ENCODE data around the gene GPR146. TPM values are rescaled to one million over a fixed set of nuclear protein-coding genes. Genes with fewer than 3 reads are reported as not detected.
A peak's percentile ranks its signal among the peaks of the same experiment; 100 is the strongest.

Gene GPR146
- total and polyA plus RNA-seq, 2 of the 4 experiments (the other 2 are of a cell fraction), result 2.2 to 3.4 TPM

DNA sequence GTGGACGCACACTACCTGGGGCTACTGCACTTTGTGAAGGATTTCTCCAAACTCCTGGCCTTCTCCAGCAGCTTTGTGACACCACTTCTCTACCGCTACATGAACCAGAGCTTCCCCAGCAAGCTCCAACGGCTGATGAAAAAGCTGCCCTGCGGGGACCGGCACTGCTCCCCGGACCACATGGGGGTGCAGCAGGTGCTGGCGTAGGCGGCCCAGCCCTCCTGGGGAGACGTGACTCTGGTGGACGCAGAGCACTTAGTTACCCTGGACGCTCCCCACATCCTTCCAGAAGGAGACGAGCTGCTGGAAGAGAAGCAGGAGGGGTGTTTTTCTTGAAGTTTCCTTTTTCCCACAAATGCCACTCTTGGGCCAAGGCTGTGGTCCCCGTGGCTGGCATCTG lies 14.0 kb downstream of the GPR146 start (continued):
- TF ChIP-seq, protein P1, sequence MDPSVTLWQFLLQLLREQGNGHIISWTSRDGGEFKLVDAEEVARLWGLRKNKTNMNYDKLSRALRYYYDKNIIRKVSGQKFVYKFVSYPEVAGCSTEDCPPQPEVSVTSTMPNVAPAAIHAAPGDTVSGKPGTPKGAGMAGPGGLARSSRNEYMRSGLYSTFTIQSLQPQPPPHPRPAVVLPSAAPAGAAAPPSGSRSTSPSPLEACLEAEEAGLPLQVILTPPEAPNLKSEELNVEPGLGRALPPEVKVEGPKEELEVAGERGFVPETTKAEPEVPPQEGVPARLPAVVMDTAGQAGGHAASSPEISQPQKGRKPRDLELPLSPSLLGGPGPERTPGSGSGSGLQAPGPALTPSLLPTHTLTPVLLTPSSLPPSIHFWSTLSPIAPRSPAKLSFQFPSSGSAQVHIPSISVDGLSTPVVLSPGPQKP (IDR thresholded peaks at IDR 0.05; ENCODE audit: borderline replicate concordance, low read depth, low read length), result no peak
- TF ChIP-seq RCOR1 (IDR thresholded peaks at IDR 0.05; ENCODE audit: insufficient replicate concordance, low read length), result no peak

DNA sequence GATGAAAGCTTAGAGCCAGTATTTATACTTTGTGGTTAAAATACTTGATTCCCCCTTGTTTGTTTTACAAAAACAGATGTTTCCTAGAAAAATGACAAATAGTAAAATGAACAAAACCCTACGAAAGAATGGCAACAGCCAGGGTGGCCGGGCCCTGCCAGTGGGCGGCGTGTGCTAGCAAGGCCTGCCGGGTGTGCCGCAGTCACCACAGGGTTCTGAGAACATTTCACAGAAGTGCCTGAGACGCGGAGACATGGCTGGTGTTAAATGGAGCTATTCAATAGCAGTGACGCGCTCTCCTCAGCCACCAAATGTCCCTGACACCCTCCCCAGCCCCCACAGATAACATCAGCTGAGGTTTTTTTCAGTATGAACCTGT lies 14.5 kb downstream of the GPR146 start:
- H2AFZ ChIP-seq (replicated peaks; ENCODE audit: low read length, poor library complexity), result peak overlapping the region; percentile 58
- no peak overlapping the region for H3K14ac ChIP-seq (replicated peaks; ENCODE audit: low read depth, low read length)
- peaks cover 3% of the 10 kb centered on the region; the same call in 1 of the 2 replicates for H3K36me3 ChIP-seq (ENCODE audit: control insufficient read depth, insufficient read depth, low read length)
- no peak overlapping the region for H2BK120ac ChIP-seq (ENCODE audit: low read depth, low read length)
- H4K91ac ChIP-seq (ENCODE audit: insufficient read depth, low read depth, low read length), result no peak overlapping the region
- BruUV-seq (replicated peaks), result no TSS peak
- H2AK9ac ChIP-seq (replicated peaks; ENCODE audit: low read depth, low read length, poor library complexity), result peak overlapping the region; percentile 87
- H3K9me1 ChIP-seq (ENCODE audit: insufficient read depth, low read length), result peaks cover 4% of the 10 kb centered on the region; the same call in 1 of the 2 replicates
- H3K56ac ChIP-seq (ENCODE audit: extremely low read depth, insufficient read depth, low read length), result no peak overlapping the region
- no CpG with 5 or more reads among the region's 10 CpGs for WGBS, 2 experiments (ENCODE audit: extremely low coverage in 2 of 2, insufficient read length in 1 of 2)
- H4K5ac ChIP-seq (ENCODE audit: low read depth, low read length), result no peak overlapping the region
- ChIA-PET POLR2A (ENCODE audit: unreplicated experiment) (interaction anchor here (1.5 kb wide), 1 partner anchor 84 kb away, joined by 3 read pairs; the partner anchor contains the start of gene COX19), CTCF (interaction anchor here (0.8 to 2.6 kb wide), 3 partner anchors 23 to 83 kb away, joined by 3 to 25 read pairs (median 4); partner anchors contain the start of gene COX19)
- no peak overlapping the region for H3K4ac ChIP-seq (ENCODE audit: low read depth, low read length)
- H3K4me2 ChIP-seq (ENCODE audit: low read depth, low read length), result no peak overlapping the region
- intact Hi-C loops (cut with micrococcal nuclease) (no loop called here), in situ Hi-C loops (cut with MboI; ENCODE audit: low sequenced_read_pairs) (no loop called here), dilution Hi-C loops (cut with HindIII; ENCODE audit: low sequenced_read_pairs, unreplicated experiment) (no loop called here)
- no peak overlapping the region for H4K8ac ChIP-seq (ENCODE audit: low read depth in 2 of 2, low read length in 2 of 2)
- peaks cover 8% of the 10 kb centered on the region; the same call in 1 of the 2 replicates for H3K4me1 ChIP-seq (ENCODE audit: control insufficient read depth, insufficient read depth, low read length)
- peak; percentile 75 for ATAC-seq (ENCODE audit: low read depth)
- H4K20me1 ChIP-seq (ENCODE audit: insufficient read depth, low read length), result peaks cover 55% of the 10 kb centered on the region
- H2BK20ac ChIP-seq (ENCODE audit: low read depth, low read length), result no peak overlapping the region
- H3K9me3 ChIP-seq (ENCODE audit: control insufficient read depth, insufficient read depth, low read length), result no peaks in the 10 kb centered on the region
- no peak overlapping the region for H3K18ac ChIP-seq (ENCODE audit: low read depth, low read length)
- H3K27me3 ChIP-seq (ENCODE audit: control insufficient read depth, insufficient read depth, low read length), result no peaks in the 10 kb centered on the region; the same call in 1 of the 2 replicates
- peak; percentile 53 for DNase-seq
- no peak overlapping the region for H3K4me3 ChIP-seq (ENCODE audit: insufficient read depth, low read depth, low read length)
- no peak overlapping the region for H2BK15ac ChIP-seq (ENCODE audit: low read depth, low read length)
- H3K23ac ChIP-seq (ENCODE audit: low read depth, low read length), result peak overlapping the region; percentile 27; the same call in 1 of the 2 replicates
- peaks cover 0 to 14% of the 10 kb centered on the region in 2 experiments; a peak in 1 of 4 replicates for H3K79me1 ChIP-seq (ENCODE audit: low read depth in 1 of 2, low read length in 2 of 2)
- no peak overlapping the region for H2BK5ac ChIP-seq (ENCODE audit: low read depth, low read length, poor library complexity, severe bottlenecking)
- no peak overlapping the region for H3K9ac ChIP-seq (ENCODE audit: low read depth, low read length)
- H2AK5ac ChIP-seq (ENCODE audit: low read depth, low read length), result no peak overlapping the region
- H3K27ac ChIP-seq (ENCODE audit: insufficient read depth, low read length), result no peak overlapping the region
- TF ChIP-seq, protein P2, sequence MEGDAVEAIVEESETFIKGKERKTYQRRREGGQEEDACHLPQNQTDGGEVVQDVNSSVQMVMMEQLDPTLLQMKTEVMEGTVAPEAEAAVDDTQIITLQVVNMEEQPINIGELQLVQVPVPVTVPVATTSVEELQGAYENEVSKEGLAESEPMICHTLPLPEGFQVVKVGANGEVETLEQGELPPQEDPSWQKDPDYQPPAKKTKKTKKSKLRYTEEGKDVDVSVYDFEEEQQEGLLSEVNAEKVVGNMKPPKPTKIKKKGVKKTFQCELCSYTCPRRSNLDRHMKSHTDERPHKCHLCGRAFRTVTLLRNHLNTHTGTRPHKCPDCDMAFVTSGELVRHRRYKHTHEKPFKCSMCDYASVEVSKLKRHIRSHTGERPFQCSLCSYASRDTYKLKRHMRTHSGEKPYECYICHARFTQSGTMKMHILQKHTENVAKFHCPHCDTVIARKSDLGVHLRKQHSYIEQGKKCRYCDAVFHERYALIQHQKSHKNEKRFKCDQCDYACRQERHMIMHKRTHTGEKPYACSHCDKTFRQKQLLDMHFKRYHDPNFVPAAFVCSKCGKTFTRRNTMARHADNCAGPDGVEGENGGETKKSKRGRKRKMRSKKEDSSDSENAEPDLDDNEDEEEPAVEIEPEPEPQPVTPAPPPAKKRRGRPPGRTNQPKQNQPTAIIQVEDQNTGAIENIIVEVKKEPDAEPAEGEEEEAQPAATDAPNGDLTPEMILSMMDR (conservative IDR thresholded peaks at IDR 0.05; ENCODE audit: low read depth, low read length), result 0 out of 2 replicates have a peak, but pooled peaks have one; percentile 3
- TF ChIP-seq BHLHE40 (IDR thresholded peaks at IDR 0.05; ENCODE audit: low read depth, low read length) (peak; percentile 68), POLR2A (IDR thresholded peaks at IDR 0.05; ENCODE audit: low read depth, low read length) (no peak), SMC3 (IDR thresholded peaks at IDR 0.05; ENCODE audit: low read depth, low read length) (no peak), FOS (IDR thresholded peaks at IDR 0.05; ENCODE audit: low read depth, low read length) (no peak), RFX5 (IDR thresholded peaks at IDR 0.05; ENCODE audit: low read depth, low read length) (no peak), MXI1 (IDR thresholded peaks at IDR 0.05; ENCODE audit: borderline replicate concordance, low read depth, low read length) (no peak), RAD21 (IDR thresholded peaks at IDR 0.05; ENCODE audit: low read length) (no peak), MAFK (IDR thresholded peaks at IDR 0.05; ENCODE audit: low read depth, low read length) (no peak)
- TF ChIP-seq, protein P3, sequence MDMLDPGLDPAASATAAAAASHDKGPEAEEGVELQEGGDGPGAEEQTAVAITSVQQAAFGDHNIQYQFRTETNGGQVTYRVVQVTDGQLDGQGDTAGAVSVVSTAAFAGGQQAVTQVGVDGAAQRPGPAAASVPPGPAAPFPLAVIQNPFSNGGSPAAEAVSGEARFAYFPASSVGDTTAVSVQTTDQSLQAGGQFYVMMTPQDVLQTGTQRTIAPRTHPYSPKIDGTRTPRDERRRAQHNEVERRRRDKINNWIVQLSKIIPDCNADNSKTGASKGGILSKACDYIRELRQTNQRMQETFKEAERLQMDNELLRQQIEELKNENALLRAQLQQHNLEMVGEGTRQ (IDR thresholded peaks at IDR 0.05; ENCODE audit: low read depth, low read length), result no peak
- TF ChIP-seq, protein P1 (IDR thresholded peaks at IDR 0.05; ENCODE audit: borderline replicate concordance, low read depth, low read length), result no peak
